ENCODE results near the gene MPV17. TPM values are rescaled to one million over a fixed set of nuclear protein-coding genes. Genes with fewer than 3 reads are reported as not detected.
"Not testable (repeated sequence)": the region's sequence is repeated elsewhere in the genome, so short reads cannot be mapped to it uniquely, and the experiment has no call there.

The MPV17 gene
- total and polyA plus RNA-seq, 10 donors = 58.0 to 101 (median 80.3) TPM

- no peaks in the 10 kb centered on the region for H3K27me3 ChIP-seq (replicated peaks in 1 of 7)
- no peak for TF ChIP-seq POLR2A (IDR thresholded peaks at IDR 0.05)
- no peak for TF ChIP-seq POLR2AphosphoS5 (IDR thresholded peaks at IDR 0.05)
- no peak for TF ChIP-seq CTCF (IDR thresholded peaks at IDR 0.05 in 8 of 11, conservative IDR thresholded peaks at IDR 0.05 in 3 of 11)
- WGBS, 5 donors = 0 to 5% (median 1%) methylated on average over 7 to 10 of the region's 10 CpGs
- intact Hi-C loops (cut with DNase I; ENCODE audit: low total_unique reads) = no loop called here
- H3K9me3 ChIP-seq = no peaks in the 10 kb centered on the region
- H3K4me1 ChIP-seq = peaks cover 9 to 30% (median 22%) of the 10 kb centered on the region in 6 donors
- H3K36me3 ChIP-seq = peaks cover 0 to 37% (median 15%) of the 10 kb centered on the region in 6 donors
- peak overlapping the region; percentile 58 to 93 (median 74) for H3K4me3 ChIP-seq
- H3K27ac ChIP-seq = peak overlapping the region; percentile 88 to 97 (median 94)
- peak; percentile 83 for DNase-seq
Measured at GRCh38 chr2:27322301-27322765, 564 bp downstream of the MPV17 start.

GRCh38 chr2:27320958-27321543, 1.8 kb downstream of the MPV17 start:
- Histone ChIP-seq H3K36me3 (peaks cover 0 to 37% (median 3%) of the 10 kb centered on the region in 6 donors), H3K27me3 (replicated peaks in 1 of 7) (no peaks in the 10 kb centered on the region), H3K4me1 (peaks cover 9 to 30% (median 22%) of the 10 kb centered on the region in 6 donors), H3K9me3 (no peaks in the 10 kb centered on the region), H3K4me3 (no peak overlapping the region), H3K27ac (no peak overlapping the region)
- WGBS, 5 donors = 68 to 85% (median 83%) methylated on average over 8 of the region's 8 CpGs
- TF ChIP-seq CTCF (IDR thresholded peaks at IDR 0.05 in 8 of 11, conservative IDR thresholded peaks at IDR 0.05 in 3 of 11) (no peak), POLR2A (IDR thresholded peaks at IDR 0.05) (no peak)
- DNase-seq = no peak
- intact Hi-C loops (cut with DNase I; ENCODE audit: low total_unique reads) = no loop called here

GRCh38 chr2:27319839-27320238, 3.1 kb downstream of the MPV17 start:
- H3K9me3 ChIP-seq; intact Hi-C loops (cut with DNase I; ENCODE audit: low total_unique reads); H3K27ac ChIP-seq; H3K27me3 ChIP-seq (replicated peaks in 1 of 7); H3K4me3 ChIP-seq: not testable (repeated sequence)
- peak; percentile 7 for DNase-seq
- Histone ChIP-seq H3K4me1 (peaks cover 9 to 30% (median 22%) of the 10 kb centered on the region in 6 donors), H3K36me3 (peaks cover 0 to 46% (median 0%) of the 10 kb centered on the region in 6 donors)
- 92 to 96% (median 95%) methylated on average over 15 of the region's 15 CpGs for WGBS, 5 donors

- H3K36me3 ChIP-seq = peaks cover 0 to 63% (median 5%) of the 10 kb centered on the region in 6 donors
- no peaks in the 10 kb centered on the region for H3K27me3 ChIP-seq (replicated peaks in 1 of 7)
- intact Hi-C loops (cut with DNase I; ENCODE audit: low total_unique reads) = no loop called here
- no peak for TF ChIP-seq POLR2AphosphoS5 (IDR thresholded peaks at IDR 0.05)
- no peak for TF ChIP-seq CTCF (IDR thresholded peaks at IDR 0.05 in 8 of 11, conservative IDR thresholded peaks at IDR 0.05 in 3 of 11)
- no peaks in the 10 kb centered on the region for H3K9me3 ChIP-seq
- H3K4me1 ChIP-seq = peaks cover under 1 to 12% (median 7%) of the 10 kb centered on the region in 6 donors
- no peak overlapping the region for H3K4me3 ChIP-seq
- WGBS, 5 donors = 74 to 85% (median 81%) methylated on average over 12 of the region's 12 CpGs
- peak; percentile 36 for DNase-seq
- H3K27ac ChIP-seq = no peak overlapping the region
Measured at GRCh38 chr2:27316655-27317412, 6.1 kb downstream of the MPV17 start.

All from spleen (tissue), 11 donors.